ENCODE measurements around the gene SLC29A3. TPM values are rescaled to one million over a fixed set of nuclear protein-coding genes. Genes with fewer than 3 reads are reported as not detected.

SLC29A3 gene
- total RNA-seq, 2 experiments from 2014 or later: 2.3 to 2.5 TPM

GRCh38 chr10:71368176-71368575 lies 49.1 kb downstream of the SLC29A3 start:
- H3K9me3 ChIP-seq (ENCODE audit: control insufficient read depth in 1 of 2, insufficient read depth in 1 of 2, low read length in 2 of 2): no peaks in the 10 kb centered on the region
- TF ChIP-seq CTCF (IDR thresholded peaks at IDR 0.05): no peak
- intact Hi-C loops (cut with DNase I, micrococcal nuclease): no loop called here
- Mint-ChIP-seq H3K4me3 (no peak overlapping the region), H3K4me1 (ENCODE audit: low read depth) (no peaks in the 10 kb centered on the region), H3K27me3 (peaks cover 17% of the 10 kb centered on the region), H3K27ac (no peak overlapping the region), H3K9me3 (no peaks in the 10 kb centered on the region), H3K36me3 (ENCODE audit: low read depth) (peaks cover 4% of the 10 kb centered on the region)
- H3K27ac ChIP-seq (ENCODE audit: low read depth in 1 of 2, low read length in 2 of 2): no peak overlapping the region
- no peak for ATAC-seq (ENCODE audit: poor library complexity)
- no peaks in the 10 kb centered on the region for H3K36me3 ChIP-seq (ENCODE audit: insufficient read depth, low read length)
- no peaks in the 10 kb centered on the region for H3K27me3 ChIP-seq (ENCODE audit: control insufficient read depth in 1 of 2, insufficient read depth in 2 of 2, low read length in 2 of 2)
- ChIA-PET POLR2A (no interaction called here), CTCF (no interaction called here)
- no peak overlapping the region for H3K4me3 ChIP-seq (ENCODE audit: low read length)
- H3K4me1 ChIP-seq (ENCODE audit: insufficient read depth, low read length): no peaks in the 10 kb centered on the region
- no peak for DNase-seq

GRCh38 chr10:71368643-71369042 lies 49.6 kb downstream of the SLC29A3 start:
- Mint-ChIP-seq H3K36me3 (ENCODE audit: low read depth) (peaks cover 4% of the 10 kb centered on the region), H3K4me1 (ENCODE audit: low read depth) (no peaks in the 10 kb centered on the region), H3K27ac (no peak overlapping the region), H3K9me3 (no peaks in the 10 kb centered on the region), H3K27me3 (peaks cover 17% of the 10 kb centered on the region), H3K4me3 (no peak overlapping the region)
- no peak overlapping the region for H3K4me3 ChIP-seq (ENCODE audit: low read length)
- TF ChIP-seq CTCF (IDR thresholded peaks at IDR 0.05): no peak
- no peaks in the 10 kb centered on the region for H3K9me3 ChIP-seq (ENCODE audit: control insufficient read depth in 1 of 2, insufficient read depth in 1 of 2, low read length in 2 of 2)
- DNase-seq (no peak), ATAC-seq (ENCODE audit: poor library complexity) (no peak)
- ChIA-PET POLR2A (no interaction called here), CTCF (no interaction called here)
- H3K4me1 ChIP-seq (ENCODE audit: insufficient read depth, low read length): no peaks in the 10 kb centered on the region
- intact Hi-C loops (cut with DNase I, micrococcal nuclease): no loop called here
- no peak overlapping the region for H3K27ac ChIP-seq (ENCODE audit: low read depth in 1 of 2, low read length in 2 of 2)
- no peaks in the 10 kb centered on the region for H3K27me3 ChIP-seq (ENCODE audit: control insufficient read depth in 1 of 2, insufficient read depth in 2 of 2, low read length in 2 of 2)
- no peaks in the 10 kb centered on the region for H3K36me3 ChIP-seq (ENCODE audit: insufficient read depth, low read length)

GRCh38 chr10:71369602-71370001 lies 50.5 kb downstream of the SLC29A3 start:
- H3K4me3 Mint-ChIP-seq: no peak overlapping the region
- no peak for ATAC-seq (ENCODE audit: poor library complexity)

More at GRCh38 chr10:71369602-71370001, 50.5 kb downstream of the SLC29A3 start:
- H3K27me3 Mint-ChIP-seq: peaks cover 21% of the 10 kb centered on the region
- Histone ChIP-seq H3K9me3 (ENCODE audit: control insufficient read depth in 1 of 2, insufficient read depth in 1 of 2, low read length in 2 of 2) (no peaks in the 10 kb centered on the region), H3K36me3 (ENCODE audit: insufficient read depth, low read length) (no peaks in the 10 kb centered on the region), H3K27ac (ENCODE audit: low read depth in 1 of 2, low read length in 2 of 2) (no peak overlapping the region), H3K4me3 (ENCODE audit: low read length) (no peak overlapping the region), H3K4me1 (ENCODE audit: insufficient read depth, low read length) (no peaks in the 10 kb centered on the region), H3K27me3 (ENCODE audit: control insufficient read depth in 1 of 2, insufficient read depth in 2 of 2, low read length in 2 of 2) (no peaks in the 10 kb centered on the region)
- H3K4me1 Mint-ChIP-seq (ENCODE audit: low read depth): no peaks in the 10 kb centered on the region
- H3K36me3 Mint-ChIP-seq (ENCODE audit: low read depth): no peaks in the 10 kb centered on the region
- ChIA-PET CTCF (no interaction called here), POLR2A (no interaction called here)
- no peak for DNase-seq
- no peak overlapping the region for H3K27ac Mint-ChIP-seq
- no peaks in the 10 kb centered on the region for H3K9me3 Mint-ChIP-seq
- intact Hi-C loops (cut with DNase I, micrococcal nuclease): loop anchor here (10.0 kb wide), 2 partner anchors 55 to 985 kb away; partner anchors contain the start of genes DNAJB12 (in 1 of the 2) and SLC29A3 (in 1 of the 2)
- TF ChIP-seq CTCF (IDR thresholded peaks at IDR 0.05): no peak
